SH-SY5Y (cell line): Measurements from ENCODE around the gene MYO3A.

Experiments
- GATA2 ChIP-seq: IDR thresholded peaks from 2 replicates; pipeline ENCODE4 v1.6.1; 2011; ENCODE audit warnings: mild to moderate bottlenecking, low read depth, low read length
- GATA3 ChIP-seq: IDR thresholded peaks from 2 replicates; pipeline ENCODE4 v1.6.1; 2011; ENCODE audit warnings: low read depth, mild to moderate bottlenecking, low read length, moderate library complexity

GRCh38 chr10:25959540-25960232 is 25.7 kb downstream of the MYO3A start:
- no peak for TF ChIP-seq GATA2
- TF ChIP-seq GATA3, result no peak
